ENCODE results near the gene RPL34. TPM values are rescaled to one million over a fixed set of nuclear protein-coding genes. Genes with fewer than 3 reads are reported as not detected.

Gene RPL34
- total and polyA plus RNA-seq, 4 donors = 735 to 5,853 (median 1,671) TPM

- whole genome bisulfite sequencing, 2 donors = 95 to 98% methylated on average over 5 of the region's 5 CpGs
- no peak for ATAC-seq (ENCODE audit: insufficient read depth, low FRiP score)
- peaks cover 21 to 34% (median 29%) of the 10 kb centered on the region in 4 donors for H3K36me3 ChIP-seq (ENCODE audit: control insufficient read depth in 4 of 4, insufficient read depth in 4 of 4, low read length in 4 of 4)
- DNase-seq = no peak
- H3K4me1 ChIP-seq (ENCODE audit: control insufficient read depth in 5 of 5, insufficient read depth in 5 of 5, low read length in 5 of 5) = peaks cover 0 to 20% (median 11%) of the 10 kb centered on the region in 5 donors
- H3K27me3 ChIP-seq (ENCODE audit: control insufficient read depth in 3 of 3, insufficient read depth in 3 of 3, low read length in 2 of 3) = no peaks in the 10 kb centered on the region
- no peak overlapping the region for H3K9ac ChIP-seq (ENCODE audit: insufficient read depth in 1 of 2, low read length in 2 of 2)
- no peak overlapping the region for H3K4me3 ChIP-seq
- H3K9me3 ChIP-seq (ENCODE audit: control insufficient read depth in 4 of 4, insufficient read depth in 3 of 4, low read length in 3 of 4) = no peaks in the 10 kb centered on the region
- no peak for TF ChIP-seq CTCF (IDR thresholded peaks at IDR 0.05; ENCODE audit: control extremely low read depth, extremely low read depth)
- no peak overlapping the region for H3K27ac ChIP-seq (ENCODE audit: low read depth in 1 of 2, low read length in 1 of 2)
These were observed 2.5 kb downstream of the RPL34 start for GRCh38 chr4:108622828-108623227.

- no peak for TF ChIP-seq CTCF (IDR thresholded peaks at IDR 0.05; ENCODE audit: control extremely low read depth, extremely low read depth)
- Histone ChIP-seq H3K27ac (ENCODE audit: low read depth in 1 of 2, low read length in 1 of 2) (no peak overlapping the region), H3K9me3 (ENCODE audit: control insufficient read depth in 4 of 4, insufficient read depth in 3 of 4, low read length in 3 of 4) (no peaks in the 10 kb centered on the region), H3K9ac (ENCODE audit: insufficient read depth in 1 of 2, low read length in 2 of 2) (no peak overlapping the region), H3K36me3 (ENCODE audit: control insufficient read depth in 4 of 4, insufficient read depth in 4 of 4, low read length in 4 of 4) (peaks cover 24 to 34% (median 30%) of the 10 kb centered on the region in 4 donors), H3K4me3 (no peak overlapping the region), H3K27me3 (ENCODE audit: control insufficient read depth in 3 of 3, insufficient read depth in 3 of 3, low read length in 2 of 3) (no peaks in the 10 kb centered on the region), H3K4me1 (ENCODE audit: control insufficient read depth in 5 of 5, insufficient read depth in 5 of 5, low read length in 5 of 5) (peaks cover 0 to 20% (median 11%) of the 10 kb centered on the region in 5 donors)
- no peak for DNase-seq
- no peak for ATAC-seq (ENCODE audit: insufficient read depth, low FRiP score)
- 81 to 87% methylated on average over 2 of the region's 2 CpGs for WGBS, 2 donors
These were observed 4.1 kb downstream of the RPL34 start for GRCh38 chr4:108624263-108625056.

GRCh38 chr4:108626056-108626455 lies 5.7 kb downstream of the RPL34 start:
- peaks cover 26 to 40% (median 36%) of the 10 kb centered on the region in 4 donors for H3K36me3 ChIP-seq (ENCODE audit: control insufficient read depth in 4 of 4, insufficient read depth in 4 of 4, low read length in 4 of 4)
- H3K27me3 ChIP-seq (ENCODE audit: control insufficient read depth in 3 of 3, insufficient read depth in 3 of 3, low read length in 2 of 3) = no peaks in the 10 kb centered on the region
- TF ChIP-seq CTCF (IDR thresholded peaks at IDR 0.05; ENCODE audit: control extremely low read depth, extremely low read depth) = no peak
- no peak overlapping the region for H3K27ac ChIP-seq (ENCODE audit: low read depth in 1 of 2, low read length in 1 of 2)
- 98 to 100% methylated on average over 1 of the region's 1 CpG for WGBS, 2 donors
- H3K9me3 ChIP-seq (ENCODE audit: control insufficient read depth in 4 of 4, insufficient read depth in 3 of 4, low read length in 3 of 4) = no peaks in the 10 kb centered on the region
- no peak overlapping the region for H3K4me3 ChIP-seq
- DNase-seq (no peak), ATAC-seq (ENCODE audit: insufficient read depth, low FRiP score) (no peak)
- peaks cover 0 to 14% (median 8%) of the 10 kb centered on the region in 5 donors for H3K4me1 ChIP-seq (ENCODE audit: control insufficient read depth in 5 of 5, insufficient read depth in 5 of 5, low read length in 5 of 5)
- no peak overlapping the region for H3K9ac ChIP-seq (ENCODE audit: insufficient read depth in 1 of 2, low read length in 2 of 2)

Data from lung (tissue), 12 donors.